ENCODE data around the gene RSPO1.

DNA sequence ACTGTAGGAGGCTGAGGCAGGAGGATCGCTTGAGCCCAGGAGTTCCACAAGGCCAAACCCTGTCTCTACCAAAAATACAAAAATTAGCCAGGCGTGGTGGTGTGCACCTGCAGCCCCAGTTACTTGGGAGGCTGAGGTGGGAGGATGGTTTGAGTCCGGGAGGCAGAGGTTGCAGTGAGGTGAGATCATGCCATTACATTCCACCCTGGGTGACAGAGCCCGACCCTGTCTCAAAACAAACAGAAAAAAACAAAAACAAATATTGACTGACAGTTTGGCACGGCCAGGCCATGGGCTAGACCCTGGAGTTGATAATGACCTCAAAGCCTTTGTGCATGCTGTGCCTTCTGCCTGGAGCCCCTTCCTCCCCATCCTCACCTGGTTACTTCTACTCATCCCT, 19.2 kb upstream of the RSPO1 start:
- TF ChIP-seq, protein P1, sequence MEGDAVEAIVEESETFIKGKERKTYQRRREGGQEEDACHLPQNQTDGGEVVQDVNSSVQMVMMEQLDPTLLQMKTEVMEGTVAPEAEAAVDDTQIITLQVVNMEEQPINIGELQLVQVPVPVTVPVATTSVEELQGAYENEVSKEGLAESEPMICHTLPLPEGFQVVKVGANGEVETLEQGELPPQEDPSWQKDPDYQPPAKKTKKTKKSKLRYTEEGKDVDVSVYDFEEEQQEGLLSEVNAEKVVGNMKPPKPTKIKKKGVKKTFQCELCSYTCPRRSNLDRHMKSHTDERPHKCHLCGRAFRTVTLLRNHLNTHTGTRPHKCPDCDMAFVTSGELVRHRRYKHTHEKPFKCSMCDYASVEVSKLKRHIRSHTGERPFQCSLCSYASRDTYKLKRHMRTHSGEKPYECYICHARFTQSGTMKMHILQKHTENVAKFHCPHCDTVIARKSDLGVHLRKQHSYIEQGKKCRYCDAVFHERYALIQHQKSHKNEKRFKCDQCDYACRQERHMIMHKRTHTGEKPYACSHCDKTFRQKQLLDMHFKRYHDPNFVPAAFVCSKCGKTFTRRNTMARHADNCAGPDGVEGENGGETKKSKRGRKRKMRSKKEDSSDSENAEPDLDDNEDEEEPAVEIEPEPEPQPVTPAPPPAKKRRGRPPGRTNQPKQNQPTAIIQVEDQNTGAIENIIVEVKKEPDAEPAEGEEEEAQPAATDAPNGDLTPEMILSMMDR (IDR thresholded peaks at IDR 0.05; ENCODE audit: insufficient read depth, low read depth, low read length): no peak
- no peak for TF ChIP-seq EZH2 (IDR thresholded peaks at IDR 0.05; ENCODE audit: insufficient read depth, low read length)

Measured in astrocyte (in vitro differentiated cells and primary cell).